ENCODE results near the gene DPP10.
"Not testable (repeated sequence)": the region's sequence is repeated elsewhere in the genome, so short reads cannot be mapped to it uniquely, and the experiment has no call there.

DPP10 gene

GRCh38 chr2:114729026-114729425 lies 286.6 kb downstream of the DPP10 start:
- peak; percentile 12 for DNase-seq

- no peak for DNase-seq
These were observed 292.7 kb downstream of the DPP10 start for GRCh38 chr2:114735126-114735525.

GRCh38 chr2:114742245-114742644 lies 299.8 kb downstream of the DPP10 start:
- DNase-seq = no peak

GRCh38 chr2:114745700-114746099 lies 303.3 kb downstream of the DPP10 start:
- no peak for DNase-seq

- DNase-seq = not testable (repeated sequence)
These were observed 305.7 kb downstream of the DPP10 start for GRCh38 chr2:114748175-114748574.

- DNase-seq = no peak
These were observed 310.0 kb downstream of the DPP10 start for GRCh38 chr2:114752425-114752824.

GRCh38 chr2:114753145-114753544 lies 310.7 kb downstream of the DPP10 start:
- DNase-seq = no peak

- DNase-seq = peak; percentile 97
These were observed 312.6 kb downstream of the DPP10 start for GRCh38 chr2:114754907-114755563.

- no peak for DNase-seq
These were observed 319.9 kb downstream of the DPP10 start for GRCh38 chr2:114762376-114762775.

- DNase-seq = no peak
These were observed 320.5 kb downstream of the DPP10 start for GRCh38 chr2:114762986-114763385.

- no peak for DNase-seq
These were observed 326.7 kb downstream of the DPP10 start for GRCh38 chr2:114769110-114769509.

- no peak for DNase-seq
These were observed 327.6 kb downstream of the DPP10 start for GRCh38 chr2:114769991-114770390.

GRCh38 chr2:114784046-114784445 lies 341.6 kb downstream of the DPP10 start:
- DNase-seq = no peak

GRCh38 chr2:114784890-114785583 lies 342.6 kb downstream of the DPP10 start:
- no peak for DNase-seq

- no peak for DNase-seq
These were observed 344.5 kb downstream of the DPP10 start for GRCh38 chr2:114786901-114787300.

- DNase-seq = no peak
These were observed 345.0 kb downstream of the DPP10 start for GRCh38 chr2:114787486-114787885.

- no peak for DNase-seq
These were observed 347.5 kb downstream of the DPP10 start for GRCh38 chr2:114789989-114790388.

- DNase-seq = no peak
These were observed 355.1 kb downstream of the DPP10 start for GRCh38 chr2:114797540-114797939.

- DNase-seq = no peak
These were observed 355.5 kb downstream of the DPP10 start for GRCh38 chr2:114797942-114798341.

- DNase-seq = no peak
These were observed 357.9 kb downstream of the DPP10 start for GRCh38 chr2:114800371-114800770.

GRCh38 chr2:114805195-114805594 lies 362.8 kb downstream of the DPP10 start:
- no peak for DNase-seq

GRCh38 chr2:114810092-114810491 lies 367.7 kb downstream of the DPP10 start:
- no peak for DNase-seq

GRCh38 chr2:114812261-114812660 lies 369.8 kb downstream of the DPP10 start:
- DNase-seq = no peak

GRCh38 chr2:114814355-114814754 lies 371.9 kb downstream of the DPP10 start:
- DNase-seq = no peak

- no peak for DNase-seq
These were observed 378.6 kb downstream of the DPP10 start for GRCh38 chr2:114821055-114821454.

Data from DMS153 (cell line).